Brain pericyte (primary cell): ENCODE data around the gene CEP104.

Experiments
- DNase-seq: peaks from one replicate; pipeline ENCODE4 v3.0.0-alpha.2; 2012; ENCODE audit warnings: low read depth, low spot score

The CEP104 gene

DNA sequence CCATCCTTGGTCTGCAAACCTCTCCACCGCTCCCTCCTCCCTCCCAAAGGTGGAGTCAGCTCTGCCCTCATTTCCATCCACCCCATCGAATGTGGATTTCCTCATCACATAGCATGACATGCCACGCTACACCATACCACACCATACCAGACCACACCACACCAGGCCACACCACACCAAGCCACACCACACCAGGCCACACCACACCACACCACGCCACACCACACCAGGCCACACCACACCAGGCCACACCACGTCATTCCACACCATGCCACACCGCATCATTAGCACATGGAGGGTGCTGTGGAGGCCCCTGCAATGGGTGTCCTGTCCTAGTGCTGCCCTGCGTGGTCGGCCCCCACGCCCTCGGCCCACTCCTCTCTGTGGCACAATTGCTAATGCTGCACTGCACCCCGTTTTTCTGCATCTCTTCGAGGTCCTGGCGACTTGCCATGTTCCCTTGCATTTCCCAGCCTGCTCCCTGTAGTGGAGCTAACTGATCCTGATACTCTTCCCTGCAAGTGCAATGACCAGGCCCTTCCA is 11.5 kb upstream of the CEP104 start:
- DNase-seq: no peak

DNA sequence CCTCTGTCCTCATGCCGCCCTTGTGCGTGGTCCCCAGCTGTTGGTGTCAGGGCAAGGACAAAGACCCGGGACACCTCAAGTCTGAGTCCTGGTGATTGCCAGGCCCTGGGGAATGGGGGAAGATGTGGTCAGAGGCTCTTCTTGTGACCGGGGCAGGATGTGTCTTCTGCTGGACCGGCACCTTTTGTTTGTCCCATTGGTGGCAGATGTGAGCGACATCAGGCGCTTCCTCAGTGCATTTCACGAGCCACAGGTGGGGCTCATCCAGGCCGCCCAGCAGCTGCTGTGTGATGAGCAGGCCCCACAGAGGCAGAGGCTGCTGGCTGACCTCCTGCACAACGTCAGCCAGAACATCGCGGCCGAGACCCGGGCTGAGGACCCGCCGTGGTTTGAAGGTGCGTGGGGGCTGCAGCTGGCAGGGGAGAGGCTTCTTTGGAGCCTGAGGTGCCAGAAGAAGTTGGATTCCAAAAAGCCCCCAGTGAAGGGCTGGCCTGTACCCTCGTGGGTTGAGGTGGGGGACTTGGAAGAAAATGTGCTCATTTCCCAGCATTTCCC is 8.7 kb upstream of the CEP104 start:
- no peak for DNase-seq

DNA sequence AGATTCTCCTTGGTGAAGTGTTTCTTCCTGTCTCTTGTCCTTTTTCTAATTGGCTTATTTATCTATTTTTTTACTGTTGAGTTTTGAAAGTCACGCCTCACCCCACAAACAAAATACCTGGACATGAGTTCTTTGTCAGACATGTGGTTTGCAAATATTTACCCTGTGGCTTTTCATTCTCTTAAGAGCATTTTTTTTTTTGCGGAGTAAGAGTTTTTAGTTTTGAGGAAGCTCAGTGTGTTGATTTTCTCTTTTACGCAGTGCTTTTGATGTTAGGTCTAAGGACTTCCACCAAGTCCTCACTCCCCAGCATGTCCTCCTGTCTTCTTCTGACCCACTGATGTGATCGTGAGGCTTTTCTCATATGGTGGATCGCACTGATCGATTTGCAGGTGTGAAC is 7.9 kb upstream of the CEP104 start:
- no peak for DNase-seq

DNA sequence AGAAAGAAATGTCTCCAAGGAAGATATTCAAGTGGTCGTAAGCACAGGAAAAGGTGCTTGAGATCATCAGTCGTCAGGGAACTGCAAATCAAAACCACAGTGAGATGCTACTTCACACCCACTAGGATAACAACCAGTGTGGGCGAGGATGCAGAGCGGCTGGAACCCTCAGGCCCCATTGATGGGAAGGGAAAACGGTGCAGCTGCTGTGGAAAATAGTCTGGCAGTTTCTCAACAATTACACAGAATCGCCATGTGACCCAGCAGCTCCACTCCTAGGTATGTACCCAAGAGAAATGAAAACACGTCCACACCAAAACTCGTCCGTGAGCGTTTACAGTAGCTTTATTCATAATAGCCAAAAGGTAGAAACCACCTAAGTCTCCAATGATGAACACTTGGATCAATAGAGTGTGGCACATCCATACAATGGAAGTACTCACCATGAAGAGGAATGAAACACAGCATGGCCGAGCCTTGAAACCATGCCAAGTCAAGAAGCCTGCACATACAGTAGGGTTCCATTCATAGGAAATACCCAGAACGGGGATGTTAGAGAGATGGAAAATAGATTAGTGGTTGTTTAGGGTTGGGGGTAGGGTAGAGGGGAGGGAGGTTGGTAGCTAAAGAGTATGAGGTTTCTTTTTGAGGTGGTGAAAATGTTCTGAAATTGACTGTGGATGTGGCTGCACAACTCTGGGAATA is 6.4 kb upstream of the CEP104 start:
- DNase-seq: no peak

DNA sequence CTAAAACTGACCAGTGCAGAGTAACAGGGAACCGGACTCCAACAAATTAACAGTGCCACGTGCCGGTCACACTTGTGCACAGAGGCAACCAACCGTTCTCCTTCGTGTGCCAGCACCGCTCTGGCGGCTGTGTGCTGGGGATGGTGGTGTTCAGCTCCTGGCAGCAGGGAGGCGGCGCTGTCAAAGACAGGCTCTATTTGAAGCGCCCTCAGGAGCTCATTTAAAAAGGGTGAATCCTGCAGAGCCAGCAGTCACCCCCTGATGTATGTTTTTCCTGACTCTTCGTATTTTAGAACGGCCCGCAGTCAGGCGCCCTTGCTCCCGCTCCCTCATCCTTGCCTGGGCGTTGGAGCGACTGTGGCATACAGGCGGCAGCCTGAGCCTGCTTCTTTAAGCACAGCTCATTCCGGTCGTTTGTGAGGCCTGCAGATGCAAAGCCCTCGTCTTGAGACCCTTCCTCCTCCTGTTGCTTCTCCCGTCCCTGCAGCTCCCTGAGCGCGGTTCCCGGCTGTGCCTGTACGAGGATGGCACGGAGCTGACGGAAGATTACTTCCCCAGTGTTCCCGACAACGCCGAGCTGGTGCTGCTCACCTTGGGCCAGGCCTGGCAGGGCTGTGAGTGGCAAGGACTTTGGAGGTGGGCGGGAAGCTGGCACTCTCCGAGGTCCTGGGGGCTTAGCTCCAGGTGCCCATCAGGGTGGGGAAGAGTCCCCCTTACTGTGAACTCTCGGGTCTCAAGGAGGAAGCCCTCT is 1.4 kb upstream of the CEP104 start:
- no peak for DNase-seq

DNA sequence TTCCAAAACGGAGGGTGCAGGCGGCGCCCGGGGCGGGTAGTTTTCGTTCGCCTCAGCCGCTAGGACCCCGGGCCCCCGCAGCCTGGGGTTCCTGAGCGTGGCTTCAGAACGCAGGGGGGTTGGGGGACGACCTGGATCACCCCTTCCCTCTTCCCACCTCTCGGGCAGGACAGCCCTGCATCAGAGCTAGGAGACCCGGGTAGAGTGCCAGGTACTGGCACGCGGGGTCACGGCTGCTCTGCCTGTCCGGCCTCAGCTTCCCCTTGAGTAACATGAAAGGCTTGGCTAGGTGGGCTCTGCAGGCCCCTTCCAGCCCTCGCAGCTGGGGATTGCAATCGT is 749 bp upstream of the CEP104 start:
- DNase-seq: no peak

DNA sequence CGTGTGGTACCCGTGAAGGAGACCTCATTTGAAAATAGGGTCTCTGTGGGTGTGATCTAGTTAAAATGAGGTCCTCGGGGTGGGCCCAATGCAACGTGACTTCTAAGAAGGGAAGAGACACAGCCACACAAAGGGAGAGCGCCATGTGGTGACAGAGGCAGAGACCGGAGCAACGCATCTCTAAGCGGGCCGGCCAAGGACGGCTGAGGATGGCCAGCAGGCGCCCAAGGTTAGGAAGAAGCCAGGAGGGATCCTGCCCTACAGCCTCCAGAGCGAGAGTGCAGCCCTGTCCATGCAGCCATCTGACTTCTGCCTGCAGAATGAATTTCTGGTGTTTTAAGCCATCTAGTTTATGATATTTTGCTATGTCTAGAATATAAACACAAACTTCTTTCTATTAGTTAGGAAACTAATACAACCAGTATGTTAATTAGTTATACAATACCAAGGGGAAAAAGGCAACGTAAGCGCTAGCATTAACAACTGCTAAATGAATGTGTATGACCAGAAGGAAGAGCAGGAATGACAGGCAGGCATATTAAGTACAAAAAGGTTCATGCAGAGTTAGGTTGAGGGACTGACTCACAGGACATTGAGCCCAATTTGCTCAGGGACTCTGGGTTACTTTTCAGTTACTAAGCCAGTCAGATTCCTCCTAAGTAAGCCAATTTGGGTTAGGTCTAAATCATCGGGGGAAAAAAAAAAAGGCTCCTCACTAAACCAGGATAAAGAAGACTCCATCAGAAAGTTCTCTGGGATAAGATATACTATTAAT is 4.1 kb downstream of the CEP104 start:
- no peak for DNase-seq

DNA sequence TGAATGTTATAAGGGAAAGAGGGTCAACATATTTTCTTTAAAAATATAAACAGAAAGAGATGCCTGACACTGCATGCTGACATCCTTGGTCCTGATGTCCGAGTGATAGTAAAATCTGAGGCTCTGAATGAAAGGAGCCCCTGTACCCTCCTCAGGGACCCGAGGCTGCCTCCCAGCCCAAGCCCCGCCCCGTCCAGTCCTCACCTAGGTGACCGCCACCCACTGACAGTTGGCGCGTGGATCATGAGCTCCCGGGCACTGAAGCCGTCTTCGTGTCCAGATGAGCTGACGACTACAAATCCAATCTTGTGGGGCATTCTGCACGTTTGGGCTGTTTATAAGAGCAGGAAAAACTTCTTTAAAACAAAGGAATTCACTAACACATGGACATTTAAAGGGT is 4.9 kb downstream of the CEP104 start:
- no peak for DNase-seq

DNA sequence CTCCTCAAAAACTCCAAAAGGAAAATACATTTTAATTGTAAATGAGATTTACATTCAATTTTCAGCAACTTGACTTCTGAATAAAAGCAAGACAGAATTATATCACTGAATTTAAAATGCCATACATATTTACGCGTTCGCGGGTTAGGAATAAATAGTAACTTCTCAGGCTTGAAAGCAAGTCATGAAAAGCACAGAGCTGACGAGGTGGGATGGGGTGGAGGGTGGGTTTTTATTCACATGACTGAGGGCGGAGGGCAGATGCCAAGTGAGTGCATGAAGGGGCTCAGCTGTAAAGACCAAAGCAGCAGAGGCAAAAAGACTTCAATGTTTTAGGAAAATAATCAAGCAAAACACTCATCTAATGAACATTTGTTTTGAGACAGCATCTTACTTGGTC is 5.7 kb downstream of the CEP104 start:
- no peak for DNase-seq

DNA sequence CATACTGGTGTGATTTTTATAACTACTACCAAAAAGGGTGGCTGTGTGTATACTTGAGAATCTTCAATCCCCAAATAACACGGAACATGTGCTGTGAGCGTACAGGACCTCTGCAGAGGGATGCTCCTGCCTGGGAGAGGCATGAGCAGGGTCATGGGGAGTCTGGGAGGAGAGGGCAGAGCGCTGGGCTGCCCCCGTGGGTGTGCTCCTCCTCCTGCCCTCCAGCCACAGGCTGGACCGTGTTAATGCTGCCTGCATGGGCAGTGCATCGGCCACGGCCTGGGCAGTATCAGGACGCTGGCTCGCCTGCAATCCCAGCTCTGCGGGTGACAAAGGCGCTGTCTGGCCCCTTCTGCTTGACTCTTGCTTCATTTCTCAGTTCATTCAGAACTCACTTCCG is 6.2 kb downstream of the CEP104 start:
- no peak for DNase-seq

DNA sequence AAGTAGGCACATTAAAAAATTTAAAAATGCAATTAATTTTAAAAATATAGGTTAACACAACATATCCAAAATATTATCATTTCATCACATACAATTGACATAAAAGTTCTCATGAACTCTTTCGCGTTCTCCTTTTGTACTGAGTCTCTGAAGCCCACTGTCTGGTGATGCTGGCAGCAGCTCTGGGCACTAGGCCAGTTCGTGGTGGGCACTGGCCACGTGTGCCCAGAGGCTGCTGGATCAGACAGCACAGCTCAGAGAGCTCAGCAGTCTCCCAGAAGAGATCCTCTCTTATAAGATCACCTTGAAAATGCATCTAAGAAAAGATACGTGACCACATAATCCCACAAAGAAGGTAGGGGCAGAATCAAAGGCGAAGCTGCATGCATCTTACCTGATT is 9.9 kb downstream of the CEP104 start:
- DNase-seq: no peak

DNA sequence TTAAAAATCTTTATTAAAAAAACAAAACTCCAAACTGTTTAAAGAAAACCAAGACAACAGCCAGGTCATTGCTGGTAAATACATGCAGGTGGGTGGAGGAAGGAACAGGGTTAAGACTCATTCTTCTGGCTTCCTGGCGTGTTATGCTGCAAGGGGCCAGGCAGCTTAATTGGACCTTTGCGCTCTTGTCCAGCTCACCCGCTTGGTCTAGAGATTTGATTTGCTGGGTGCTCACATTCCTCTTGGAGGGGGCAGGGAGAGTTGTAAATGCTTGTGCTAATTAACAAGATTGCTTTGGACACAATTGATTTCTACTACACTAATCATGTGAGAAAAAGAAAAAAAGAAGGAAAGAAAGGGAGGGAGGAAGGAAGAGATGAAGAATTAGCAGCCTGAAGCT is 10.5 kb downstream of the CEP104 start:
- DNase-seq: no peak

DNA sequence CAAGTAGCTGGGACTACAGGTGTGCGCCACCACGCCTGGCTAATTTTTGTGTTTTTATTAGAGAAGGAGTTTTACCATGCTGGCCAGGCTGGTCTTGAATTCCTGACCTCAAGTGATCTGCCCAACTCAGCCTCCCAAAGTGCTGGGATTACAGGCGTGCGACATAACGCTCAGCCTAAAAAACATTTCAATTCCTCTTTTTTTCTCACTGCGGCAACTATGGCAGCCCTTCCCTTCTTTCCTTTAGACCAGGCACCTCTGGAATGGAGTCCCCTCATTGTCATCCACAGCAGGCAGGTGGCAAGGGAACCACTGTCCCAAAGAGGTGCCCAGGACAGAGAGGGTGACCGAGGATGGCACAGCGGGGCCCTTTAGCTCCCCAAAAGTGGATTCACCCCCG is 14.1 kb downstream of the CEP104 start:
- DNase-seq: no peak

DNA sequence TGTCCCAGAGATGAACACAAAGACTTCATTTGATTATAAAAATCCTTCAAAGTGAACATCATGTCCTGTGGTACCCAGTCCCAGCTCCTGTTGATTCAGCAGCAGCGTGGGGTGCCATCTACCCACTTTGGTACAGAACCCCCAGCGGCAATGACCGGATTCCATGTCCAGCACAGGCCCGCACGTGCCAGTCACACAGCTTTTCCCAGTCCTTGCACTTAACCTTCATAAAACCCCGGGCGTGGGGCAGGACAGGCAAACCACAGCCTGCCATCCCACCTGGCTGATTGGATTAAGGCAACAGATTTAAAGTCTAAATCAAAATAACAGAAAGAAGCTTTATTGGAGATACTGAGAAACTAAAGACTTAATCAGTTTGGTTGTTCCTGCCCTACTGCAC is 15.5 kb downstream of the CEP104 start:
- no peak for DNase-seq

DNA sequence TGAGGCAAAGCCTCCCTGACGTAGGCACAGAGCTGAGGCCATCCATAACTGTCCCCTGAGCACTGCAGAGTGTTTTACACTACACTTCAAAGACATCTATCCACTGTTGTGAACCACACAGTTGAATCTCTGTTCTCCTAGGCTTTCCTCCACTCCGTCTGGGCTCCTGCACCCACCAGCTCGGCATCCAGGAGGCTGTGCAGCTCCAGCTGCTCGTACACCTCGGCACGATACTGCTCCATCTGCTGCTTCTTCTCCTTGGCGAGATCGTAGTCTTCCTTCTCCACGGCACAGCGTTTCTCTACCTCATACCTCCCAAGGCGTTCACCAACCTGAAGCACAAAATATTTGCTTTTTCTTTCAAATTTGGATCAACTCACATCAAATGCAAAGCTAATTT is 18.2 kb downstream of the CEP104 start:
- no peak for DNase-seq

DNA sequence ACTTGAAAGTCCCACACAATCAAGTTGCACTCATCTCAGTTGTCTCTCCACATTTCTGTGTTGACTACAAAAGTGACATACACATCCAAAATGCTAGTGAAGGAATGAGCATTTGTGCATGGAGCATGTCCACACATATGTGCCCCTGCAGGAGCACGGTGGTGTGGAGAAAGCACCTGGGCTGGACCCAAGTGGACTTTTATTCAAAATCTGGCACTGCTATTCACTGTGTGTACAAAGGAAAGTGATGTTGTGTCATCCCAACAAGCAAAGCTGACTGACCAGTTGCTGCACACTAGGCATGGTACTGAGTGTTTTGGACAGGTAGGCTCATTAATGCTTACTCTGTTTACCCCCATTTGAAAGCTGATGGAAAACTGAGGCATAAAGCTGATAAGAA is 19.3 kb downstream of the CEP104 start:
- no peak for DNase-seq

DNA sequence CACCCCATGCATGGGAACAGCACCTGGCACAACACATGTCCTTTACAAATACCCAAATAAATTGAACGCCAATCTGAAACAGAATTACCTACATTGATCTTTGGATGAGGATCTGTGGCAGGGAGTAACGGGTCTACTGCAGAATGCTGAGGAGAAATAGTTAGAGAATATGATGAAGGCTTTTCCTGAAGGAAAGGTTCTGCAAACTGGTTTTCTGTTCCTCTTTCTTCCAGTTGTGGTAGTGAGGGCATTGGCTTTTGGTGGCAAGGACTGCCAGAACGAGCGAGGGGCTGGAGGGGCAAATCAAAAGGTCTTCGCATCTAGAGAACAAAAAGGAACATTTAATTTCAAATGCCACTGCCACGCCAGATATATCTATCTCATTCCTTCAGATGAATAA is 19.8 kb downstream of the CEP104 start:
- no peak for DNase-seq

DNA sequence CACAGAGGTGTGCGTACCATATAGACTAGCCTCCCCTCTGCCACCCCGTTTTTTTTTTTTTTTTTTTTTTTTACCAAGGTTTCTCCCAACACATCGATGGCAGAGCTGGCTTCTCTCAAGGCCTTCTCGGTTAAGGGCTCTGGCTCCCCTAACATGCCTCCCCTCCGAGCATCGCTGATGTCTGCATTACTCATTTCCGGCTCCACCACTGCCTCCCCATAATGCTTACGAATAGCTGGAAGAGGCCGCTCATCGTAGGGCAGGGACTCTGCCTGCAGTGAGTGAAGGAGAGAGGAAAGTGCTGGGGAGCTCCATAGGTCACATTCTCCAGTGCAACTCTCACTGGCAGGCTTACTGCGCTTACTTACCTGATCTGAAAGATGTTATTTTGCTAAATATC is 20.6 kb downstream of the CEP104 start:
- no peak for DNase-seq

DNA sequence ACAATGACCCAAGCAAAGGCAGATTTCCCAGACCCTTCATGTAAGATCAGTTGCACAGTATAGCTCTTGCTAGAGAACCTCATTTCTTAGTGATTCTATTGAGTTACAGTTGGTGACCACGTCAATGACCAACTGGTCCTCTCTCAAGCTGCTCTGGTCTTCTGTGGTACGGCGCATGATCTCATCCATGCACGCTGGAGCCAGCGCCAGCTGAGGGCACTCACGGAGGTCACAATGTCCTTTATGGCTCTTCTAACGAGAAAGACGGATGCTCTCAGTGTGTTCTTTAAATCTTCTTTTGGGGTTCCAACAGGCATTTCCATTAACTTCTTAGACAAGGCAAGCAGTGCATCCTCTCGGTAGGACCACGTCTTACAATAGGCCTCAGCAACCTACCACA is 22.3 kb downstream of the CEP104 start:
- no peak for DNase-seq

DNA sequence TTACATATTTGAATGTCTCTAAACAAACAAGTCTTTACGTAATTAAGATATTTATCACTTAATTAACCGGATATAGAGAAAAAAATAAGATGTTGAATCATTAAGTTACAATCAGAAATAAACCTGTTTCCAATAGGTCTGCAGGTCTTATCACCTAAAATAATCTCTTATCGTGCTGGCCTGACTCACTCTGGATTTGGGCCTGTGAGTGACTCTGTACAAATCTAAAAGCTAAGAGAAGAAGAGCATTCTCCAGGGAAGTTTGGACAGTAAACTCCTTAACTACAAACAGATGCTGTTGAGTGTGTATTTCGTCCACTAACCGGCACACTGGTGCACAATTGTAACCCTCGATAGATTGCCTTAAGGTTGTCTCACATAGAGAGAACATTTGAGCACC is 25.3 kb downstream of the CEP104 start:
- DNase-seq: no peak

DNA sequence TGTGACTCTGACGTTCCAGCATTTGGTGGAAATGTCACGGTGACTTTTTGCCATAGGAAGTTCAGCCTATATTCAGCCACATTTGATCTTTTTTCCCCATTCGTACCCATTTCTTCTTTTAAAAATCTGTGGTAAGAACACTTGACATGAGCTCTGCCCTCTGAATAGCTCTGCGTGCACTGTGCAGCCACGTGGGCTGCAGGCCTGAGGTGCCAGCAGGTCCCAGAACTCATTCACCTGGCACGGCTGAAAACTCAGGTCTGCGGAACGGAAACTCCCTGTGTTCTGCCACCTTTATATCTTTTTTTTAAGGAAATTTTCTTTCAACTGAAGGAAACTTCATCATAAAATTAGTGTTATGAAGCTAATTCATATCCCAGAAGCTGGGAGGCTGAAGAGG is 28.6 kb downstream of the CEP104 start:
- DNase-seq: no peak

DNA sequence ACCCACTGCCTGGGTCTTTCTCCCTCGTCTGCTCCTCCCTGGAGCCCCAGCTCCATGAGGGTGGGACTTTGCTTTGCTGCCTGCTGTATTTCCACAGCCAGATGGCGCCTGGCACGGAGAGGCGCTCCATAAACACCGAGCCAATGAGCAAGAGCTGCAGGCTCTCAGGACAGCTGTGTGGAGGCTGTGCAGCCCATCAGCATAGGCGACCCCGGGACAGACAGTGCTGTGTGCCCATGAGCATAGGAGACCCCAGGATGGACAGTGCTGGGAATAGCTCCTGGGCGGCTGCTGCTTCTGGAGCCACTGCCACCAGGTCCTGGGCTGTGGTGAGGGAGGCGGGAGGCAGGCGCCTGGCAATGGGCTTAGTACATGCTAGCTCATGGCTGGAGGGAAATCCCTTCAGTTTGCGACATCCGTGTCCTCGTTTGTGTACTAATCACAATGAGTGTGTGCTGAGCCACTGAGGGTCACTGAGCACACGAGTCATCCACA is 29.2 kb downstream of the CEP104 start:
- DNase-seq: no peak
